GM23338 (cell line): ENCODE results near the gene ZNF177. TPM values are rescaled to one million over a fixed set of nuclear protein-coding genes. Genes with fewer than 3 reads are reported as not detected.
"Not testable (repeated sequence)": the region's sequence is repeated elsewhere in the genome, so short reads cannot be mapped to it uniquely, and the experiment has no call there.

Source experiments
- ATAC-seq: fragments of 200-7000 bp; cut with Tn5 transposase; 3 replicates; pipeline ENCODE4 v1.9.1; 2020
- DNase-seq: peaks from one replicate; pipeline ENCODE4 v3.0.0-alpha.2; 2015; ENCODE audit warnings: low spot score
- H2AFZ ChIP-seq: fragments of 200-600 bp; sonication (generic); 2 replicates; pipeline ENCODE4 v1.8.0; 2016; ENCODE audit warnings: antibody characterized with exemption, mild to moderate bottlenecking, moderate library complexity
- H3F3A ChIP-seq: fragments of 200-600 bp; sonication (generic); replicated peaks from 2 replicates; pipeline ENCODE4 v1.8.0; 2017; ENCODE audit warnings: antibody characterized with exemption, mixed run types, low read depth
- H3K27ac ChIP-seq: fragments of 200-600 bp; sonication (generic); 2 replicates; pipeline ENCODE4 v1.6.1; 2016; ENCODE audit warnings: low read depth
- H3K27me3 ChIP-seq: fragments of 200-600 bp; sonication (generic); 2 replicates; pipeline ENCODE4 v1.8.0; 2016; ENCODE audit warnings: mild to moderate bottlenecking, mixed run types, moderate library complexity; ENCODE audit not compliant: insufficient read depth
- H3K36me3 ChIP-seq: fragments of 200-600 bp; sonication (generic); 2 replicates; pipeline ENCODE4 v1.8.0; 2016; ENCODE audit warnings: mild to moderate bottlenecking; ENCODE audit not compliant: insufficient read depth
- H3K4me1 ChIP-seq: fragments of 200-600 bp; sonication (generic); 2 replicates; pipeline ENCODE4 v1.8.0; 2016; ENCODE audit warnings: mild to moderate bottlenecking, moderate library complexity; ENCODE audit not compliant: insufficient read depth
- H3K4me2 ChIP-seq: fragments of 200-600 bp; sonication (generic); 2 replicates; pipeline ENCODE4 v1.7.1; 2017; ENCODE audit warnings: mixed run types
- H3K4me3 ChIP-seq: fragments of 200-600 bp; sonication (generic); 2 replicates; pipeline ENCODE4 v1.6.1; 2016; ENCODE audit warnings: mixed run types
- H3K79me2 ChIP-seq: fragments of 200-600 bp; sonication (generic); replicated peaks from 2 replicates; pipeline ENCODE4 v1.8.0; 2017; ENCODE audit warnings: mild to moderate bottlenecking; ENCODE audit not compliant: insufficient read depth
- H3K9me2 ChIP-seq: fragments of 200-600 bp; sonication (generic); 2 replicates; pipeline ENCODE4 v1.8.0; 2017; ENCODE audit not compliant: insufficient read depth
- H4K20me1 ChIP-seq: fragments of 200-600 bp; sonication (generic); replicated peaks from 2 replicates; pipeline ENCODE4 v1.8.0; 2017; ENCODE audit warnings: mild to moderate bottlenecking; ENCODE audit not compliant: insufficient read depth
- H3K27ac Mint-ChIP-seq: 2 replicates; pipeline ENCODE4 v1.8.0; 2020; ENCODE audit warnings: inconsistent platforms, mild to moderate bottlenecking, moderate library complexity, mixed read lengths
- H3K27me3 Mint-ChIP-seq: 3 replicates; pipeline ENCODE4 v1.8.0; 2022; ENCODE audit warnings: low read depth, mild to moderate bottlenecking, moderate library complexity, mixed read lengths, inconsistent platforms; ENCODE audit not compliant: insufficient read depth, poor library complexity
- H3K36me3 Mint-ChIP-seq: 3 replicates; pipeline ENCODE4 v1.8.0; 2021; ENCODE audit warnings: low read depth, mild to moderate bottlenecking, inconsistent platforms, moderate library complexity, mixed read lengths
- H3K4me1 Mint-ChIP-seq: 3 replicates; pipeline ENCODE4 v1.8.0; 2020; ENCODE audit warnings: mild to moderate bottlenecking, inconsistent platforms, mixed read lengths
- H3K4me3 Mint-ChIP-seq: 3 replicates; pipeline ENCODE4 v1.8.0; 2021; ENCODE audit warnings: moderate library complexity, mild to moderate bottlenecking, inconsistent platforms, mixed read lengths
- H3K9me3 Mint-ChIP-seq: 3 replicates; pipeline ENCODE4 v1.8.0; 2020; ENCODE audit warnings: moderate library complexity, mild to moderate bottlenecking, inconsistent platforms, mixed read lengths
- ZNF331 ChIP-seq: fragments of 250-450 bp; sonication (Bioruptor Pico); IDR thresholded peaks from 2 replicates; pipeline ENCODE4 v1.5.0; 2020; ENCODE audit warnings: low read depth, mild to moderate bottlenecking, moderate library complexity
- polyA plus RNA-seq: library from polyadenylated mRNA; unstranded; fragments of >200 nt; fragmentation: Nextera tagmentation; extraction: Ambion mirVana; gene quantifications from 2 replicates; pipeline ENCODE4 v1.2.1, GENCODE V29; 2016
- total RNA-seq: library from RNA; depleted of rRNA; stranded (reverse); fragments of >200 nt; shearing (Covaris generic); gene quantifications from 2 replicates; pipeline ENCODE4 v1.2.3, GENCODE V29; 2014
- TF ChIP-seq, protein P1 (sequence below): fragments of 250-450 bp; sonication (Bioruptor Pico); IDR thresholded peaks from 2 replicates; pipeline ENCODE4 v1.5.0; 2020; ENCODE audit warnings: mild to moderate bottlenecking, moderate library complexity

The ZNF177 gene
- total and polyA plus RNA-seq, 2 experiments from 2014 or later = 5.8 to 7.1 TPM

DNA sequence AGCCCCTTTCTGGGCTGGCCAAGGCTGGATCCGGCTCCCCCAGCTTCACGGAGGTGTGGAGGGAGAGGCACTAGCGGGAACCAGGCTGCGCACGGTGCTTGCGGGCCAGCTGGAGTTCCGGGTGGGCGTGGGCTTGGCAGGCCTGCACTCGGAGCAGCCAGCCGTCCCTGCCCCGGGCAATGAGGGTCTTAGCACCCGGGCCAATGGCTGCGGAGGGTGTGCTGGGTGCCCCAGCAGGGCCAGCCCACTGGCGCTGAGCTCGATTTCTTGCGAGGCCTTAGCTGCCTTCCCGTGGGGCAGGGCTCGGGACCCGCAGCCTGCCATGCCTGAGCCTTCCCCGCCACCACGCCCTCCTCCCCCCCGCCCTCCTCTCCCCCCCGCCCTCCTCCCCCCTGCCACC lies 41.5 kb upstream of the ZNF177 start (continued):
- TF ChIP-seq, protein P1, sequence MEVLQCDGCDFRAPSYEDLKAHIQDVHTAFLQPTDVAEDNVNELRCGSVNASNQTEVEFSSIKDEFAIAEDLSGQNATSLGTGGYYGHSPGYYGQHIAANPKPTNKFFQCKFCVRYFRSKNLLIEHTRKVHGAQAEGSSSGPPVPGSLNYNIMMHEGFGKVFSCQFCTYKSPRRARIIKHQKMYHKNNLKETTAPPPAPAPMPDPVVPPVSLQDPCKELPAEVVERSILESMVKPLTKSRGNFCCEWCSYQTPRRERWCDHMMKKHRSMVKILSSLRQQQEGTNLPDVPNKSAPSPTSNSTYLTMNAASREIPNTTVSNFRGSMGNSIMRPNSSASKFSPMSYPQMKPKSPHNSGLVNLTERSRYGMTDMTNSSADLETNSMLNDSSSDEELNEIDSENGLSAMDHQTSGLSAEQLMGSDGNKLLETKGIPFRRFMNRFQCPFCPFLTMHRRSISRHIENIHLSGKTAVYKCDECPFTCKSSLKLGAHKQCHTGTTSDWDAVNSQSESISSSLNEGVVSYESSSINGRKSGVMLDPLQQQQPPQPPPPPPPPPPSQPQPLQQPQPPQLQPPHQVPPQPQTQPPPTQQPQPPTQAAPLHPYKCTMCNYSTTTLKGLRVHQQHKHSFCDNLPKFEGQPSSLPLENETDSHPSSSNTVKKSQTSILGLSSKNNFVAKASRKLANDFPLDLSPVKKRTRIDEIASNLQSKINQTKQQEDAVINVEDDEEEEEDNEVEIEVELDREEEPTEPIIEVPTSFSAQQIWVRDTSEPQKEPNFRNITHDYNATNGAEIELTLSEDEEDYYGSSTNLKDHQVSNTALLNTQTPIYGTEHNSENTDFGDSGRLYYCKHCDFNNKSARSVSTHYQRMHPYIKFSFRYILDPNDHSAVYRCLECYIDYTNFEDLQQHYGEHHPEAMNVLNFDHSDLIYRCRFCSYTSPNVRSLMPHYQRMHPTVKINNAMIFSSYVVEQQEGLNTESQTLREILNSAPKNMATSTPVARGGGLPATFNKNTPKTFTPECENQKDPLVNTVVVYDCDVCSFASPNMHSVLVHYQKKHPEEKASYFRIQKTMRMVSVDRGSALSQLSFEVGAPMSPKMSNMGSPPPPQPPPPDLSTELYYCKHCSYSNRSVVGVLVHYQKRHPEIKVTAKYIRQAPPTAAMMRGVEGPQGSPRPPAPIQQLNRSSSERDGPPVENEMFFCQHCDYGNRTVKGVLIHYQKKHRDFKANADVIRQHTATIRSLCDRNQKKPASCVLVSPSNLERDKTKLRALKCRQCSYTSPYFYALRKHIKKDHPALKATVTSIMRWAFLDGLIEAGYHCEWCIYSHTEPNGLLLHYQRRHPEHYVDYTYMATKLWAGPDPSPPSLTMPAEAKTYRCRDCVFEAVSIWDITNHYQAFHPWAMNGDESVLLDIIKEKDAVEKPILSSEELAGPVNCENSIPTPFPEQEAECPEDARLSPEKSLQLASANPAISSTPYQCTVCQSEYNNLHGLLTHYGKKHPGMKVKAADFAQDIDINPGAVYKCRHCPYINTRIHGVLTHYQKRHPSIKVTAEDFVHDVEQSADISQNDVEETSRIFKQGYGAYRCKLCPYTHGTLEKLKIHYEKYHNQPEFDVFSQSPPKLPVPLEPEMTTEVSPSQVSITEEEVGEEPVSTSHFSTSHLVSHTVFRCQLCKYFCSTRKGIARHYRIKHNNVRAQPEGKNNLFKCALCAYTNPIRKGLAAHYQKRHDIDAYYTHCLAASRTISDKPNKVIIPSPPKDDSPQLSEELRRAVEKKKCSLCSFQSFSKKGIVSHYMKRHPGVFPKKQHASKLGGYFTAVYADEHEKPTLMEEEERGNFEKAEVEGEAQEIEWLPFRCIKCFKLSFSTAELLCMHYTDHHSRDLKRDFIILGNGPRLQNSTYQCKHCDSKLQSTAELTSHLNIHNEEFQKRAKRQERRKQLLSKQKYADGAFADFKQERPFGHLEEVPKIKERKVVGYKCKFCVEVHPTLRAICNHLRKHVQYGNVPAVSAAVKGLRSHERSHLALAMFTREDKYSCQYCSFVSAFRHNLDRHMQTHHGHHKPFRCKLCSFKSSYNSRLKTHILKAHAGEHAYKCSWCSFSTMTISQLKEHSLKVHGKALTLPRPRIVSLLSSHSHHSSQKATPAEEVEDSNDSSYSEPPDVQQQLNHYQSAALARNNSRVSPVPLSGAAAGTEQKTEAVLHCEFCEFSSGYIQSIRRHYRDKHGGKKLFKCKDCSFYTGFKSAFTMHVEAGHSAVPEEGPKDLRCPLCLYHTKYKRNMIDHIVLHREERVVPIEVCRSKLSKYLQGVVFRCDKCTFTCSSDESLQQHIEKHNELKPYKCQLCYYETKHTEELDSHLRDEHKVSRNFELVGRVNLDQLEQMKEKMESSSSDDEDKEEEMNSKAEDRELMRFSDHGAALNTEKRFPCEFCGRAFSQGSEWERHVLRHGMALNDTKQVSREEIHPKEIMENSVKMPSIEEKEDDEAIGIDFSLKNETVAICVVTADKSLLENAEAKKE = no peak
- TF ChIP-seq ZNF331 = no peak

DNA sequence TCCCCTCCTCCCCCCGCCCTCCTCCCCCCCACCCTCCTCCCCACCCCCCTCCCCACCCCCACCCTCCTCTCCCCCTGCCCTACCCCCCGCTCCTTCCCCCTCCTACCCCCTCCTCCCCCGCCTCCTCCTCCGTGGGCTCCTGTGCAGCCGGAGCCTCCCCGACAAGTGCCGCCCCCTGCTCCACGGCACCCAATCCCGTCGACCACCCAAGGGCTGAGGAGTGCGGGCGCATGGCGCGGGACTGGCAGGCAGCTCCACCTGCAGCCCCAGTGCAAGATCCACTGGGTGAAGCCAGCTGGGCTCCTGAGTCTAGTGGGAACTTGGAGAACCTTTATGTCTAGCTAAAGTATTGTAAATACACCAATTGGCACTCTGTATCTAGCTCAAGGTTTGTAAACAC lies 41.1 kb upstream of the ZNF177 start:
- H3K27me3 Mint-ChIP-seq = peaks cover 17% of the 10 kb centered on the region
- not testable (repeated sequence) for H3K4me2 ChIP-seq, H3K4me1 ChIP-seq, H2AFZ ChIP-seq, H3K27ac ChIP-seq, H4K20me1 ChIP-seq, H3K4me3 ChIP-seq, H3K27ac Mint-ChIP-seq, H3K36me3 ChIP-seq, H3F3A ChIP-seq, H3K27me3 ChIP-seq, H3K4me3 Mint-ChIP-seq, DNase-seq, H3K9me2 ChIP-seq, ATAC-seq, H3K4me1 Mint-ChIP-seq
- H3K79me2 ChIP-seq = peaks cover 23% of the 10 kb centered on the region
- peaks cover 47% of the 10 kb centered on the region for H3K36me3 Mint-ChIP-seq
- H3K9me3 Mint-ChIP-seq = peaks cover 75% of the 10 kb centered on the region

DNA sequence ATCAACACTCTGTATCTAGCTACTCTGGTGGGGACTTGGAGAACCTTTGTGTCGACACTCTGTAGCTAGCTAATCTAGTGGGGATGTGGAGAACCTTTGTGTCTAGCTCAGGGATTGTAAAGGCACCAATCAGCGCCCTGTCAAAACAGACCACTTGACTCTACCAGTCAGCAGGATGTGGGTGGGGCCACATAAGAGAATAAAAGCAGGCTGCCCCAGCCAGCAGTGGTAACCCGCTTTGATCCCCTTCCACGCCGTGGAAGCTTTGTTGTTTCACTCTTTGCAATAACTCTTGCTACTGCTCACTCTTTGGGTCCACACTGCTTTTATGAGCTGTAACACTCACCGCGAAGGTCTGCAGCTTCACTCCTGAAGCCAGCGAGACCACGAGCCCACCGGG lies 40.6 kb upstream of the ZNF177 start:
- not testable (repeated sequence) for H3K4me2 ChIP-seq, H3K27me3 ChIP-seq, H3K4me1 Mint-ChIP-seq, H3K4me1 ChIP-seq, ATAC-seq, H3K9me2 ChIP-seq, H3K36me3 ChIP-seq, H3K27ac ChIP-seq, H3K4me3 Mint-ChIP-seq, H4K20me1 ChIP-seq, H3K27ac Mint-ChIP-seq, H3F3A ChIP-seq, H2AFZ ChIP-seq, DNase-seq, H3K4me3 ChIP-seq
- H3K27me3 Mint-ChIP-seq = peaks cover 17% of the 10 kb centered on the region
- H3K79me2 ChIP-seq = peaks cover 27% of the 10 kb centered on the region
- peaks cover 76% of the 10 kb centered on the region for H3K9me3 Mint-ChIP-seq
- H3K36me3 Mint-ChIP-seq = peaks cover 51% of the 10 kb centered on the region
